HL-60 (cell line): ENCODE measurements around the gene RSBN1L.

ENCODE experiments used
- POLR2AphosphoS5 ChIP-seq: IDR thresholded peaks from 2 replicates; pipeline ENCODE4 v1.6.1; 2012; ENCODE audit warnings: low read depth
- TF ChIP-seq, protein P1 (sequence below): IDR thresholded peaks from one replicate; pipeline ENCODE4 v1.5.1; 2011; ENCODE audit warnings: low read length, control low read depth, inconsistent platforms; ENCODE audit not compliant: insufficient read depth

- TF ChIP-seq, protein P1, sequence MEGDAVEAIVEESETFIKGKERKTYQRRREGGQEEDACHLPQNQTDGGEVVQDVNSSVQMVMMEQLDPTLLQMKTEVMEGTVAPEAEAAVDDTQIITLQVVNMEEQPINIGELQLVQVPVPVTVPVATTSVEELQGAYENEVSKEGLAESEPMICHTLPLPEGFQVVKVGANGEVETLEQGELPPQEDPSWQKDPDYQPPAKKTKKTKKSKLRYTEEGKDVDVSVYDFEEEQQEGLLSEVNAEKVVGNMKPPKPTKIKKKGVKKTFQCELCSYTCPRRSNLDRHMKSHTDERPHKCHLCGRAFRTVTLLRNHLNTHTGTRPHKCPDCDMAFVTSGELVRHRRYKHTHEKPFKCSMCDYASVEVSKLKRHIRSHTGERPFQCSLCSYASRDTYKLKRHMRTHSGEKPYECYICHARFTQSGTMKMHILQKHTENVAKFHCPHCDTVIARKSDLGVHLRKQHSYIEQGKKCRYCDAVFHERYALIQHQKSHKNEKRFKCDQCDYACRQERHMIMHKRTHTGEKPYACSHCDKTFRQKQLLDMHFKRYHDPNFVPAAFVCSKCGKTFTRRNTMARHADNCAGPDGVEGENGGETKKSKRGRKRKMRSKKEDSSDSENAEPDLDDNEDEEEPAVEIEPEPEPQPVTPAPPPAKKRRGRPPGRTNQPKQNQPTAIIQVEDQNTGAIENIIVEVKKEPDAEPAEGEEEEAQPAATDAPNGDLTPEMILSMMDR = no peak
- no peak for TF ChIP-seq POLR2AphosphoS5
Observed at GRCh38 chr7:77765906-77766800, 69.9 kb downstream of the RSBN1L start.
